Prostate gland (tissue), 2 donors: ENCODE results near the gene HNRNPU. TPM values are rescaled to one million over a fixed set of nuclear protein-coding genes. Genes with fewer than 3 reads are reported as not detected.

Experiments
- DNase-seq: peaks from one replicate; pipeline ENCODE4 v3.0.0-alpha.2; 2019; ENCODE audit warnings: low spot score
- H3K27ac ChIP-seq, 2 donors: fragments of 200-600 bp; sonication (generic); 2 replicates each; pipeline ENCODE4 v1.5.1; 2017 to 2019
- H3K27me3 ChIP-seq: fragments of 200-600 bp; sonication (generic); replicated peaks from 2 replicates; pipeline ENCODE4 v1.5.1; 2019; ENCODE audit not compliant: insufficient read depth
- H3K36me3 ChIP-seq, 2 donors: fragments of 200-600 bp; sonication (generic); 1 replicate in 1 of 2; 2 replicates in 1 of 2; pipeline versions ENCODE4 v1.5.1 to v1.8.1; 2017 to 2019
- H3K4me1 ChIP-seq: fragments of 200-600 bp; sonication (generic); replicated peaks from 2 replicates; pipeline ENCODE4 v1.5.1; 2019
- H3K4me3 ChIP-seq, 2 donors: fragments of 200-600 bp; sonication (generic); 2 replicates each; pipeline ENCODE4 v1.5.1; 2017 to 2019
- H3K9me3 ChIP-seq: fragments of 200-600 bp; sonication (generic); 2 replicates; pipeline ENCODE4 v1.5.1; 2017
- POLR2A ChIP-seq: fragments of 450-650 bp; IDR thresholded peaks from one replicate; pipeline ENCODE4 v1.6.1; 2016; ENCODE audit warnings: antibody characterized with exemption, mild to moderate bottlenecking
- POLR2AphosphoS5 ChIP-seq: sonication (generic); formaldehyde crosslinking; IDR thresholded peaks from one replicate; pipeline ENCODE4 v1.6.1; 2017; ENCODE audit warnings: antibody characterized with exemption
- whole genome bisulfite sequencing: methylation state at CpG from one replicate; pipeline ENCODE4 v1.1.5; 2018; 5-methylcytosine and 5-hydroxymethylcytosine counted together
- intact Hi-C: fragments of 100-400 bp; cut with DNase I; formaldehyde crosslinking; loops from one replicate; pipeline ENCODE4 v1.14.2; 2022
- total RNA-seq, 2 donors: library from RNA; depleted of rRNA; stranded (reverse); fragments of >200 nt; gene quantifications; one replicate each; pipeline ENCODE4 v1.1.0, GENCODE V29; 2016
- TF ChIP-seq, protein P1 (sequence below), 4 experiments: fragments of 200-600 bp in 2 of 4; fragments of 450-650 bp in 2 of 4; sonication (generic) in 2 of 4; IDR thresholded peaks; 1 replicate in 3 of 4; 2 replicates in 1 of 4; pipeline ENCODE4 v1.5.1; 2016 to 2019; ENCODE audit warnings: antibody characterized with exemption in 4 of 4, mild to moderate bottlenecking in 2 of 4, moderate library complexity in 2 of 4

The HNRNPU gene
- total RNA-seq, 2 donors from 2014 or later, result 302 to 350 TPM

DNA sequence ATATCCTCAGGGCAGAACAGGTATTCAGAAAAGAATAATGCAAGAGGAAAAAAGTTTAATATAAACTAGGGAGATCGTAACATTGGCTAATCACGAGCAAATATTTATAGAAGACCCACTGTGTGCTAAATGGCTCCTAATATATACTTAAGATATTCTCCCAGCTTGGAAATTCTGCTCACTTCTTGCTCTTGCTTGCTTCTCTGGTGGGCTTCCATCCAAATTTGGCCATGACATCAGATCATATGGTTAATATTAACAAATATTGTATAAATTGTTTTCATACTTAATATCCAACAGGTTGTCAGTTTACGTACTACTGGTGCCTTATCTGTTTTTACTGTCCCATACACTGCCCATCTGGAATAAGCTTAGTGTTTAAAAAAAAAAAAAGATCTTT lies 27.8 kb downstream of the HNRNPU start:
- Histone ChIP-seq H3K27ac (peak overlapping the region; percentile 99), H3K4me3 (peak overlapping the region; percentile 64 to 87), H3K4me1 (peaks cover 4% of the 10 kb centered on the region), H3K27me3 (no peaks in the 10 kb centered on the region), H3K9me3 (no peaks in the 10 kb centered on the region), H3K36me3 (no peaks in the 10 kb centered on the region)
- intact Hi-C loops, result no loop called here
- DNase-seq, result no peak
- TF ChIP-seq POLR2AphosphoS5, result no peak
- TF ChIP-seq POLR2A, result no peak
- TF ChIP-seq, protein P1, sequence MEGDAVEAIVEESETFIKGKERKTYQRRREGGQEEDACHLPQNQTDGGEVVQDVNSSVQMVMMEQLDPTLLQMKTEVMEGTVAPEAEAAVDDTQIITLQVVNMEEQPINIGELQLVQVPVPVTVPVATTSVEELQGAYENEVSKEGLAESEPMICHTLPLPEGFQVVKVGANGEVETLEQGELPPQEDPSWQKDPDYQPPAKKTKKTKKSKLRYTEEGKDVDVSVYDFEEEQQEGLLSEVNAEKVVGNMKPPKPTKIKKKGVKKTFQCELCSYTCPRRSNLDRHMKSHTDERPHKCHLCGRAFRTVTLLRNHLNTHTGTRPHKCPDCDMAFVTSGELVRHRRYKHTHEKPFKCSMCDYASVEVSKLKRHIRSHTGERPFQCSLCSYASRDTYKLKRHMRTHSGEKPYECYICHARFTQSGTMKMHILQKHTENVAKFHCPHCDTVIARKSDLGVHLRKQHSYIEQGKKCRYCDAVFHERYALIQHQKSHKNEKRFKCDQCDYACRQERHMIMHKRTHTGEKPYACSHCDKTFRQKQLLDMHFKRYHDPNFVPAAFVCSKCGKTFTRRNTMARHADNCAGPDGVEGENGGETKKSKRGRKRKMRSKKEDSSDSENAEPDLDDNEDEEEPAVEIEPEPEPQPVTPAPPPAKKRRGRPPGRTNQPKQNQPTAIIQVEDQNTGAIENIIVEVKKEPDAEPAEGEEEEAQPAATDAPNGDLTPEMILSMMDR (IDR thresholded peaks at IDR 0.05), result no peak
- WGBS, result 8% methylated on average over 3 of the region's 3 CpGs

DNA sequence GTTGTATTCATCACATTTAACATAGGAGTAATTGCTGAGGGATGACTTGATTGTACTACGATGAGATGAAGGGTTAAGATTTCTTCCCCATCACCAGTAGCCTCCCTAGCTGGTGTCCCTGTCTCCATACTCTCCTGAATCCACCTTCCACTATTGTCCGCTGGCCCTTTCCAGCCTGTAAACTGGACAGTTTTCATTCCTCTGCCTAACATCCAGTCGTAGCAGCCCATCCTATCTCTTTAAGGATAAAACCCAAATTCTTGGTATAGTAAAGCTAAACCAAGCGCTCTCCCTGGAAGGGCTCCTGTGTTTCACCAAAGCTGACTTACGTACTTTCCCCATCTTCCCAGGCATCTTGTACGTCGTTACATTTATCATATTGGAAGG lies 28.2 kb downstream of the HNRNPU start:
- Histone ChIP-seq H3K27ac (peak overlapping the region; percentile 99), H3K4me1 (peaks cover 4% of the 10 kb centered on the region), H3K27me3 (no peaks in the 10 kb centered on the region), H3K36me3 (no peaks in the 10 kb centered on the region), H3K4me3 (peak overlapping the region; percentile 64 to 87), H3K9me3 (no peaks in the 10 kb centered on the region)
- intact Hi-C loops, result no loop called here
- TF ChIP-seq POLR2AphosphoS5 (no peak), POLR2A (no peak)
- TF ChIP-seq, protein P1 (IDR thresholded peaks at IDR 0.05), result no peak
- DNase-seq, result no peak
- under 1% methylated on average over 7 of the region's 7 CpGs for WGBS

DNA sequence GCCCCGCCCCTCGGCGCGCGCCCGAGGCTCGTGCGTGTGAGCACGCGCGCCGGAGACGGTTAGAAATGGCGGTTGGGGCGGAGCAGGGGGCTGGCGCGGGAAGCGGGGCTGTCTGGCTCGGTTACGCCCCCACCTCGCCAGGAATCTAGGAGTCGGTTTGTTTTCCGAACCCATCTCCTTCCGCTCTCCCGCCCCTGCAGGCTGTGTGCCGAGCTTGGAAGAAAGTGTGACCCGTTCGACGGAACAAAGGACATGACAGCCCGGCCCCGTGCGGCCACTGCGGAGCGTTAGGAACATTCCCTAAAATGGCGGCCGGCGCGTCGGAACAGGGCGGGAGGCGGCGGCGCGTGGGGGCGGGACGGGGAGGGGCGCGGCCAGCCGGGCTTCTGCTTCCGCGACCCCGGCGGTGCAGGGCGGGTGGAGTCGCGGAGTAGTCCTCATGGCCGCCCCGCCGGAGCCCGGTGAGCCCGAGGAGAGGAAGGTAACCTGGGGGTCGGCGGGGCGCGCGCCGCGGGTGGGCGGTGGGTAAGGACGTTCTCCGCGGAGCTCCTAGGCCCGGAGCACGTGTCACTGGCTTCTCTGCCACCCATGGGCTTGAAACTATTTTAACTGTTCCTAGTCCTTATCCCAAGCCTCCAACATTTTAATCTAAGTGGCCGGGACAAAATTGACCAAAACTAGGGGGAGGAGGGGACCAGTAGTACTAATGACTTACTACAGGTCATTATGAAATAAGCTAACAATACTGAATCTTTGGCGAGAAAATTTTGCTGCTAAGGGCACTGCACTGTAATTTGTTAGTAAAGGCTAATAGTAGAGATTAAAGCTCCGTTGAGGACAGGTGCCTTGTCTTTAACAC lies 28.8 kb downstream of the HNRNPU start, which contains the start of gene COX20:
TSS of gene COX20 (plus strand) at position 383 of the 859 bp plus-strand sequence. CDS start at position 440, 57 bp downstream.
- under 1% methylated on average over 69 of the region's 77 CpGs for WGBS
- H3K36me3 ChIP-seq, result no peaks in the 10 kb centered on the region
- H3K27me3 ChIP-seq, result no peaks in the 10 kb centered on the region
- H3K4me3 ChIP-seq, result peak within 1 kb of the TSS; percentile 64 to 87
- H3K4me1 ChIP-seq, result peaks cover 4% of the 10 kb centered on the region
- TF ChIP-seq, protein P1 (IDR thresholded peaks at IDR 0.05), result peak in 2 of 4 experiments; percentile 15 to 36
- TF ChIP-seq POLR2A, result peak; percentile 49
- TF ChIP-seq POLR2AphosphoS5, result peak; percentile 66
- DNase-seq, result peak; percentile 88
- no peaks in the 10 kb centered on the region for H3K9me3 ChIP-seq
- peak within 1 kb of the TSS; percentile 99 for H3K27ac ChIP-seq
- intact Hi-C loops, result loop anchor here (1.0 to 2.0 kb wide), 2 partner anchors 29 to 135 kb away; partner anchors contain the start of gene HNRNPU

DNA sequence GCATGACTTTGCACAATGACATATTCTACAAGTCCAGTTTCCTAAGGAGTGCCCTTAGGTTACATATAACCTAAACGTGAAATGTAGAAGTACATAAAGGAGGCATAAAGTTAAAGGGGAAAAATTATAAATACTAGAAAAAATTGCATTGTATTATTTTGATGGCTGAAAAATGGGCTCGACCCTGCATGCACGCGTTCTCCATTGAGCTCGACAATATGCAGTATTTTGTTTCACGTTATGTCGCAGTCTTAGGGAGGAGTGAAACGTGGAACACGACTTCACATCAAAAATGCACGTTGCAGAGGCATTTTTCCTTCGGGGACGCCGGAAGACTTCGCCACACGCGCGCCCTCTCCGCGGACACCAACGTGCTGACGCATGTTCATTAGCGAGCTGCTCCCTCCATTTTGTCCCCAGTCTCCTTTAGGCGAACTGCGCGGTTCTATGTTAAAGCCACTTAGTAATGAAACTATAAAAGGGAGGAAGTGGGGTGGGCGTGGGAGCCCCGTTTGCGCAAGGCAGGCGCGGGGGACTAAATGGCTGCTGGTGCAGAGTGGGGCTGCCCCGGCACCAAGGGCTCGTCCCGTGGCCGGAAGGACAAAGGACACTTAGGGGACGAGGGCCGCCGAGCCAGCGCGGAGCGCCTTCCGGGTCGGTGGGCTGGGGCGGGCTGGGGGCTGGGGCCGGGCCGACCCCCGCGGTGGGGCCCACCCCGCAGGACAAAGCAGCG lies 29.6 kb downstream of the HNRNPU start:
- DNase-seq, result peak; percentile 81
- TF ChIP-seq POLR2A (peak; percentile 52), POLR2AphosphoS5 (peak; percentile 59)
- TF ChIP-seq, protein P1 (IDR thresholded peaks at IDR 0.05), result no peak
- H3K4me3 ChIP-seq, result peak overlapping the region; percentile 64 to 87
- H3K4me1 ChIP-seq, result no peaks in the 10 kb centered on the region
- H3K27me3 ChIP-seq, result no peaks in the 10 kb centered on the region
- intact Hi-C loops, result loop anchor here (1.0 to 2.0 kb wide), 2 partner anchors 30 to 136 kb away; partner anchors contain the start of gene HNRNPU
- peak overlapping the region; percentile 99 for H3K27ac ChIP-seq
- under 1% methylated on average over 36 of the region's 49 CpGs for WGBS
- no peaks in the 10 kb centered on the region for H3K9me3 ChIP-seq
- no peaks in the 10 kb centered on the region for H3K36me3 ChIP-seq
